Smooth muscle cell (in vitro differentiated cells): ENCODE data around the gene PIGL. TPM values are rescaled to one million over a fixed set of nuclear protein-coding genes. Genes with fewer than 3 reads are reported as not detected.

Experiments
- DNase-seq: peaks from one replicate; lab custom pipeline; 2025; ENCODE audit not compliant: unreplicated experiment; lab: John Stamatoyannopoulos, UW
- H2AFZ ChIP-seq: fragments of 200-600 bp; sonication (generic); 2 replicates; pipeline ENCODE4 v1.6.0; 2016; ENCODE audit warnings: antibody characterized with exemption, low read depth, mild to moderate bottlenecking
- H3F3A ChIP-seq: fragments of 200-600 bp; sonication (generic); 2 replicates; pipeline ENCODE4 v1.6.0; 2017; ENCODE audit warnings: antibody characterized with exemption, low read depth
- H3K27ac ChIP-seq: fragments of 200-600 bp; sonication (generic); 2 replicates; pipeline ENCODE4 v1.5.1; 2016; ENCODE audit warnings: low read depth, mild to moderate bottlenecking
- H3K27me3 ChIP-seq: fragments of 200-600 bp; sonication (generic); 2 replicates; pipeline ENCODE4 v1.6.1; 2016; ENCODE audit warnings: low read depth, mild to moderate bottlenecking
- H3K36me3 ChIP-seq: fragments of 200-600 bp; sonication (generic); 2 replicates; pipeline ENCODE4 v1.5.1; 2016; ENCODE audit warnings: low read depth
- H3K4me1 ChIP-seq: fragments of 200-600 bp; sonication (generic); 2 replicates; pipeline ENCODE4 v1.5.1; 2016; ENCODE audit warnings: low read depth
- H3K4me2 ChIP-seq: fragments of 200-600 bp; sonication (generic); 2 replicates; pipeline ENCODE4 v1.6.0; 2016; ENCODE audit warnings: mild to moderate bottlenecking
- H3K4me3 ChIP-seq: fragments of 200-600 bp; sonication (generic); 2 replicates; pipeline ENCODE4 v1.5.1; 2016; ENCODE audit warnings: mild to moderate bottlenecking
- H3K79me2 ChIP-seq: fragments of 200-600 bp; sonication (generic); 2 replicates; pipeline ENCODE4 v1.6.0; 2016; ENCODE audit warnings: low read depth, mild to moderate bottlenecking
- H3K9ac ChIP-seq: fragments of 200-600 bp; sonication (generic); 2 replicates; pipeline ENCODE4 v1.6.0; 2016; ENCODE audit warnings: low read depth
- H3K9me3 ChIP-seq: fragments of 200-600 bp; sonication (generic); replicated peaks from 2 replicates; pipeline ENCODE4 v1.5.1; 2016; ENCODE audit warnings: low read depth
- H4K20me1 ChIP-seq: fragments of 200-600 bp; sonication (generic); 2 replicates; pipeline ENCODE4 v1.6.0; 2016; ENCODE audit warnings: low read depth
- CTCF ChIP-seq: fragments of 200-600 bp; sonication (generic); IDR thresholded peaks from 2 replicates; pipeline ENCODE4 v1.5.1; 2017; ENCODE audit warnings: borderline replicate concordance, mild to moderate bottlenecking, antibody characterized with exemption; ENCODE audit not compliant: insufficient read depth, poor library complexity, severe bottlenecking
- WGBS: methylation state at CpG from one replicate; pipeline ENCODE4 v1.1.7; 2016; ENCODE audit warnings: low lambda C conversion rate; 5-methylcytosine and 5-hydroxymethylcytosine counted together
- polyA plus RNA-seq: library from polyadenylated mRNA; unstranded; fragments of >200 nt; fragmentation: Nextera tagmentation; extraction: Ambion mirVana; gene quantifications from 2 replicates; pipeline ENCODE4 v1.2.1, GENCODE V29; 2016
- total RNA-seq: library from RNA; depleted of rRNA; stranded (reverse); fragments of >200 nt; gene quantifications from 2 replicates; pipeline ENCODE4 v1.2.3, GENCODE V29; 2014

PIGL gene
- total and polyA plus RNA-seq, 2 experiments from 2014 or later: 20.2 to 56.0 TPM

DNA sequence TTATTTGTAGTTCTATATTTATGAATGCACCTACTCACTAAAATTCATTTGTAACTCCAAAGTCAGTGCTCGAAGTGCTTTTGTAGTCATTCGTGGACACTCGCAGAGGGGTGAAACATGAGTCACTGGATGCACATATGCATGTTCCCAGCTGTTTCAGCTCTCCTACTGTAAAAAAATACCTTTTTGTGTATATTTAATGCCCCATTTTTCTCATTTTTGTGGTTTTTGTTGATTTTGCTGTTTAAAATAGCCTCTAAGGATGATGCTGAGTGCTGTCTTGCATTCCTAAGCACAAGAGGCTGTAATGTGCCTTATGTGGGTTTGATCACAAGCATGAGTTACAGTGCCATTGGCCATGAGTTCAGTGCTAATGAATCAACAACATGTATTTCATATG is 105.6 kb downstream of the PIGL start:
- H3K36me3 ChIP-seq: peaks cover 4% of the 10 kb centered on the region
- peaks cover 4% of the 10 kb centered on the region for H3K4me1 ChIP-seq
- no peak overlapping the region for H3K9ac ChIP-seq
- no peaks in the 10 kb centered on the region for H3F3A ChIP-seq
- no peak for TF ChIP-seq CTCF
- no peaks in the 10 kb centered on the region for H3K9me3 ChIP-seq
- H3K27ac ChIP-seq: peak overlapping the region; percentile 62
- 20% methylated on average over 3 of the region's 3 CpGs for WGBS
- no peak overlapping the region for H2AFZ ChIP-seq
- no peaks in the 10 kb centered on the region for H4K20me1 ChIP-seq
- H3K79me2 ChIP-seq: no peaks in the 10 kb centered on the region
- H3K4me2 ChIP-seq: peak overlapping the region; percentile 28
- no peaks in the 10 kb centered on the region for H3K27me3 ChIP-seq
- DNase-seq: no peak
- H3K4me3 ChIP-seq: no peak overlapping the region

DNA sequence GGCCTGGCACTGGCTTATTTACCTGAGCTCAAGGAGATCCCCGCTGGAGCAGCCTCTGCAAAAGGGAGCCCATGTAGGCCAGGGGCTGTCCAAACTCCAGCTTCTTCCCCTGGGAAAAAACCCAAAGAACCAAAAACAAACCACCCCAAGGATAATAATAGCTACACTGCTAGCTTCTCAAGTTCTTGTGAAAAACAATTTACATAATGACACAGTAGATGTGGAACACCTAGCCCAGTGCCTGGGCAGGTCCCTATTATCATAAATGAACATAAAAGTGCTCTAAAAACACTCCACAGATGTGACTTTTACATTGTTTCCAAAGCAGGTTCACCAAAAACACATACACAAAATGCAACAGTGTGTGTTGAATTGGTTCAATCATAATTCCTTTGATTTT is 109.0 kb downstream of the PIGL start:
- Histone ChIP-seq H3K79me2 (no peaks in the 10 kb centered on the region), H3K27me3 (no peaks in the 10 kb centered on the region)

DNA sequence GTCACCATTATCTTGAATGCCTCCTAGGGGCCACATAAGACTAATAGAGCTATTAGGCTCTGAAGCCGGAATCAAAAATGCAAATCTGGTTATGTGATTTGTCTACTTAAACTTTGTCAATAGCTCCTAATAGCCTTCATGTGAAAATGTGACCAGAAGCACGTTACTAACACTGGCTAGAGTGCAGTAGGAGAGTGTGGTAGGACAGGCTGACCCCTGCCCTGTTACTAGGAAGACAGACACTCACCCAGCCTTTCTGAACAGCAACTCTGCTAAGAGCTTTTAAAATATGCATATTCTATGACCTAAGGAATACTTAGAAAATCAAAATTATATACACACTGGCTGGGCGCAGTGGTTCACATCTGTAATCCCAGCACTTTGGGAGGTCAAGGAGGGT is 110.0 kb downstream of the PIGL start:
- TF ChIP-seq CTCF: no peak
- Histone ChIP-seq H3K4me3 (no peak overlapping the region), H3K27ac (no peak overlapping the region), H2AFZ (no peak overlapping the region), H3K36me3 (peaks cover 4% of the 10 kb centered on the region), H3K27me3 (no peaks in the 10 kb centered on the region), H3K79me2 (no peaks in the 10 kb centered on the region), H3K4me1 (peaks cover 4% of the 10 kb centered on the region), H3K4me2 (no peak overlapping the region), H4K20me1 (no peaks in the 10 kb centered on the region), H3F3A (no peaks in the 10 kb centered on the region), H3K9me3 (no peaks in the 10 kb centered on the region), H3K9ac (no peak overlapping the region)
- no peak for DNase-seq
- WGBS: 92% methylated on average over 3 of the region's 3 CpGs

More for the DNA sequence above, 109.0 kb downstream of the PIGL start:
- Histone ChIP-seq H3K27ac (no peak overlapping the region), H3K9me3 (no peaks in the 10 kb centered on the region), H3F3A (no peaks in the 10 kb centered on the region), H3K4me2 (no peak overlapping the region), H3K4me1 (peaks cover 4% of the 10 kb centered on the region), H4K20me1 (no peaks in the 10 kb centered on the region), H3K4me3 (no peak overlapping the region), H3K36me3 (peaks cover 4% of the 10 kb centered on the region), H2AFZ (no peak overlapping the region), H3K9ac (no peak overlapping the region)
- DNase-seq: no peak
- TF ChIP-seq CTCF: no peak
- 96% methylated on average over 1 of the region's 1 CpG for WGBS

DNA sequence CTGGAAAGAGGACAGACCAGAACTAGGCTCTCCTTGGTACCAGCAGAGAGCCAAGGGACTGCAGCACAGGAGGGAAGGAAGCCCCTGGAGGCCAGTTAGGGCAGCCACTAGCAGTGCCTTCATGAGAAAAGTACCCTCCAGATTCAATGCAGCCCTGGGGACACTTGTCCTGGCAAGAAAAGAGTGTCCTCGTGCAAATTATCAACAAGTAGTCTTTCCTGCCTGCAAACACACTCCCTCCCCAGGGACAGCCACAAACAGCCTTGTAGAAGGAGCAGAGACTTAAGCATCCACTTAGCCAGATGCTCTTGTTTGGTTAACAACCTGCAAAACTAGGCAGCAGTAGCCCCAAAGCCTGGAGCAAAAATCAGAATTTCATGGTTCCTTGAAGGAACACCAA is 112.0 kb downstream of the PIGL start:
- Histone ChIP-seq H3K9me3 (no peaks in the 10 kb centered on the region), H3K4me2 (no peak overlapping the region), H4K20me1 (no peaks in the 10 kb centered on the region), H3K4me1 (no peaks in the 10 kb centered on the region), H2AFZ (no peak overlapping the region), H3K36me3 (peaks cover 4% of the 10 kb centered on the region), H3K27me3 (no peaks in the 10 kb centered on the region), H3K9ac (no peak overlapping the region), H3K79me2 (no peaks in the 10 kb centered on the region), H3F3A (no peaks in the 10 kb centered on the region), H3K27ac (no peak overlapping the region), H3K4me3 (no peak overlapping the region)
- DNase-seq: no peak
- TF ChIP-seq CTCF: no peak
- WGBS: 79% methylated on average over 1 of the region's 1 CpG
